GM12878 (cell line): Measurements from ENCODE around the gene RBM10. TPM values are rescaled to one million over a fixed set of nuclear protein-coding genes. Genes with fewer than 3 reads are reported as not detected.

Experiments
- BHLHE40 ChIP-seq, 2 experiments: fragments of 450-650 bp in 1 of 2; IDR thresholded peaks; 2 replicates each; pipeline ENCODE4 v1.6.1; 2011 to 2017; ENCODE audit warnings: low read depth in 2 of 2, borderline replicate concordance in 1 of 2, improper control_type of control experiment in 1 of 2, low read length in 1 of 2, mild to moderate bottlenecking in 1 of 2
- GATAD2B ChIP-seq: fragments of 450-650 bp; conservative IDR thresholded peaks from 2 replicates; pipeline ENCODE4 v1.6.1; 2017; ENCODE audit warnings: low read depth, mild to moderate bottlenecking, moderate library complexity
- NKRF ChIP-seq: fragments of 450-650 bp; conservative IDR thresholded peaks from 2 replicates; pipeline ENCODE4 v1.6.1; 2017; ENCODE audit warnings: mild to moderate bottlenecking, moderate library complexity
- SKIL ChIP-seq: fragments of 450-650 bp; IDR thresholded peaks from 2 replicates; pipeline ENCODE4 v1.6.1; 2017; ENCODE audit warnings: mild to moderate bottlenecking, low read depth, inconsistent platforms; ENCODE audit not compliant: poor library complexity, severe bottlenecking
- SREBF2 ChIP-seq: IDR thresholded peaks from 2 replicates; pipeline ENCODE4 v1.6.1; 2012; ENCODE audit warnings: mild to moderate bottlenecking, low read length
- TCF12 ChIP-seq: IDR thresholded peaks from 2 replicates; pipeline ENCODE4 v1.6.1; 2011; ENCODE audit warnings: low read depth, mild to moderate bottlenecking, low read length
- USF2 ChIP-seq: IDR thresholded peaks from 2 replicates; pipeline ENCODE4 v1.6.1; 2011; ENCODE audit warnings: low read depth, low read length, improper control_type of control experiment, borderline replicate concordance
- polyA plus RNA-seq, 11 experiments: library from polyadenylated mRNA; depleted of rRNA in 4 of 11; unstranded in 6 of 11; stranded (reverse) in 5 of 11; fragments of >200 nt; fragmentation: Nextera tagmentation in 4 of 11; fragmentation: Illumina TruSeq in 1 of 11; extraction: Ambion mirVana in 4 of 11; extraction: Trizol in 1 of 11; gene quantifications; 1 replicate in 1 of 11; 2 replicates in 10 of 11; pipeline versions ENCODE4 v1.2.1 to v1.2.3, GENCODE V29; 2011 to 2016; ENCODE audit warnings: inconsistent platforms in 2 of 11, missing spikeins in 2 of 11, low read depth in 1 of 11
- total RNA-seq, 4 experiments: library from RNA; depleted of rRNA in 3 of 4; stranded (reverse); fragments of >200 nt in 3 of 4; fragmentation: Illumina TruSeq in 1 of 4; extraction: Trizol in 1 of 4; gene quantifications; 2 replicates each; pipeline versions ENCODE4 v1.2.1 to v1.2.3, GENCODE V29; 2013 to 2021

Gene RBM10
- total and polyA plus RNA-seq, 10 of the 15 experiments (the other 5 are each of a cell fraction or from before 2014, with no cell fraction given): 1.4 to 60.0 (median 29.8) TPM

- TF ChIP-seq NKRF (no peak), USF2 (no peak), TCF12 (no peak), GATAD2B (no peak), SREBF2 (no peak), BHLHE40 (IDR thresholded peaks at IDR 0.05; ENCODE audit: borderline replicate concordance in 1 of 2, low read depth in 2 of 2, low read length in 1 of 2) (no peak), SKIL (no peak)
These were observed 18.0 kb downstream of the RBM10 start (continued) for GRCh38 chrX:47162927-47163583.
